HFF-Myc (cell line): ENCODE measurements around the gene SCAMP1.

ENCODE experiments used
- DNase-seq: peaks from one replicate; pipeline ENCODE4 v3.0.0-alpha.2; 2011; ENCODE audit warnings: low read depth; ENCODE audit errors: extremely low read depth
- H3K4me3 ChIP-seq: replicated peaks from 2 replicates; pipeline ENCODE4 v1.5.1; 2011; ENCODE audit warnings: low read depth, mild to moderate bottlenecking, control low read depth, low read length
- TF ChIP-seq, protein P1 (sequence below): IDR thresholded peaks from 2 replicates; pipeline ENCODE4 v1.5.1; 2012; ENCODE audit warnings: mild to moderate bottlenecking, low read depth, low read length, control low read depth; ENCODE audit errors: missing control alignments

Gene SCAMP1

DNA sequence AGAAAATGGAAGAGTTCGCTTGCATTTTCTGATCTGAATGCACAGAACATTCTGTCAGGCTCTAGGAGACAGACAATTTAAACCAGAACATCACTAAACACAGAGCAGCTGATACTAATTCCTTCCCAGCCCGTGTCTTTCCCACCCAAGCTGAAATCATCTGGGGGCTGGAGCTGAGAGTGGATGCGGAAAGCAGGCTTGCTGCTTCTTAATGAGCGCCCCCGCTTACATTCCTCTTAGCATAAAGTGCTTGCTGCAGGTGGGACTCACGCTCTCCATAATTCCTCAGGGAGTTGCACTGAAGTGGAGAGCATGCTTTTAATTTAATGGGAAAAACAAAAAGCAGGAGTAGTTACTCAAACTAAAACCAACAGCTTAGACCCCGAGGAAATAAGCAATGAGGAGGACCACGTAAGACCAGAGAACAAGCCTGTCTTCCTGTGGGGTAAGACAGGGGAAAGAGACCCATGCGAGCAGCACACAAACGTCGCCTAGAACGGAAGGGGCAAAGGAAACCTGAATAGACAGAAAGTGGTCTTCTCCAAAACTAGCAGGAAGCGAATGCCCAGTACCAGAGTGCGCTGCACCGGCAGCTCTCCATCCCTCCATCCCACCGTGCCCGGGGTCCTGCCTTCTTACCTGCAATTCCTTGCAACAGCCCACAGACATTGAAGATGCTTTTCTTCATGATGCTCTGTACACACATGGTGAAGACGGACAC is 148.9 kb downstream of the SCAMP1 start:
- DNase-seq, result no peak
- H3K4me3 ChIP-seq, result no peak overlapping the region
- TF ChIP-seq, protein P1, sequence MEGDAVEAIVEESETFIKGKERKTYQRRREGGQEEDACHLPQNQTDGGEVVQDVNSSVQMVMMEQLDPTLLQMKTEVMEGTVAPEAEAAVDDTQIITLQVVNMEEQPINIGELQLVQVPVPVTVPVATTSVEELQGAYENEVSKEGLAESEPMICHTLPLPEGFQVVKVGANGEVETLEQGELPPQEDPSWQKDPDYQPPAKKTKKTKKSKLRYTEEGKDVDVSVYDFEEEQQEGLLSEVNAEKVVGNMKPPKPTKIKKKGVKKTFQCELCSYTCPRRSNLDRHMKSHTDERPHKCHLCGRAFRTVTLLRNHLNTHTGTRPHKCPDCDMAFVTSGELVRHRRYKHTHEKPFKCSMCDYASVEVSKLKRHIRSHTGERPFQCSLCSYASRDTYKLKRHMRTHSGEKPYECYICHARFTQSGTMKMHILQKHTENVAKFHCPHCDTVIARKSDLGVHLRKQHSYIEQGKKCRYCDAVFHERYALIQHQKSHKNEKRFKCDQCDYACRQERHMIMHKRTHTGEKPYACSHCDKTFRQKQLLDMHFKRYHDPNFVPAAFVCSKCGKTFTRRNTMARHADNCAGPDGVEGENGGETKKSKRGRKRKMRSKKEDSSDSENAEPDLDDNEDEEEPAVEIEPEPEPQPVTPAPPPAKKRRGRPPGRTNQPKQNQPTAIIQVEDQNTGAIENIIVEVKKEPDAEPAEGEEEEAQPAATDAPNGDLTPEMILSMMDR, result no peak

GRCh38 chr5:78509884-78510769 is 149.7 kb downstream of the SCAMP1 start:
- no peak for DNase-seq
- TF ChIP-seq, protein P1, result no peak
- H3K4me3 ChIP-seq, result no peak overlapping the region

- TF ChIP-seq, protein P1, result no peak
- no peak overlapping the region for H3K4me3 ChIP-seq
- no peak for DNase-seq
Measured at GRCh38 chr5:78511121-78511906, 150.9 kb downstream of the SCAMP1 start.

DNA sequence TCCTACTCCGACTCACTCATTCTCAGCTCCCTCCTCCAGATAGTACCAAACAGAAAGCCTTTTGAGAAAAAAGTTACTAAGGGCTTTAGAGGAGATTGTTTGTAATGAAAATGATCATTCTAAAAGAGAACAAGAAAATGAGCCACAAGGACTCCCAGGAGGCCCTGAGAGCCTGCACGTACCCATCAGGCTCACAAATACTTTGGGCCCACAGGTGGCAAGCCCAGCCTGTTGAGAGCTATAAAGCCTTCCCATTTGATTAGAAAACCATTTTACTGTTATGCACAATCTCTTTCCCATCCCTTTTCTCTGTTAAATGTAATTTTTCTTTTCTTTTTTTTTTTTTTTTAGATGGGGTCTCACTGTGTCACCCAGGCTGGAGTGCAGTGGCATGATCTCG is 152.0 kb downstream of the SCAMP1 start:
- no peak for DNase-seq
- no peak overlapping the region for H3K4me3 ChIP-seq
- TF ChIP-seq, protein P1, result no peak

GRCh38 chr5:78513441-78513840 is 153.0 kb downstream of the SCAMP1 start:
- no peak for DNase-seq
- TF ChIP-seq, protein P1, result no peak
- no peak overlapping the region for H3K4me3 ChIP-seq

GRCh38 chr5:78514427-78515330 is 154.3 kb downstream of the SCAMP1 start:
- TF ChIP-seq, protein P1, result no peak
- H3K4me3 ChIP-seq, result no peak overlapping the region
- no peak for DNase-seq
